GM21367 (cell line): ENCODE measurements around the gene FAM13A.
"Not testable (repeated sequence)": the region's sequence is repeated elsewhere in the genome, so short reads cannot be mapped to it uniquely, and the experiment has no call there.

ENCODE experiments used
- ATAC-seq: cut with Tn5 transposase; IDR thresholded peaks from one replicate; pipeline ENCODE4 v1.9.1; 2021; ENCODE audit not compliant: unreplicated experiment

The FAM13A gene

GRCh38 chr4:89056953-89057398 lies at the start of gene FAM13A:
Gene FAM13A, minus strand, starts transcription at chr4:89057185. Its CDS starts 221 bp downstream, at chr4:89056964.
- peak; percentile 54 for ATAC-seq

GRCh38 chr4:89105726-89106125 lies 48.7 kb upstream of the FAM13A start:
- ATAC-seq = no peak

- ATAC-seq = peak; percentile 90
Measured at GRCh38 chr4:89101256-89102161, 44.5 kb upstream of the FAM13A start.

- no peak for ATAC-seq
Measured at GRCh38 chr4:89100853-89101252, 43.9 kb upstream of the FAM13A start.

- no peak for ATAC-seq
Measured at GRCh38 chr4:89099471-89099870, 42.5 kb upstream of the FAM13A start.

GRCh38 chr4:89099034-89099433 lies 42.0 kb upstream of the FAM13A start:
- ATAC-seq = no peak

- no peak for ATAC-seq
Measured at GRCh38 chr4:89078300-89078699, 21.3 kb upstream of the FAM13A start.

GRCh38 chr4:89077761-89078160 lies 20.8 kb upstream of the FAM13A start:
- no peak for ATAC-seq

- no peak for ATAC-seq
Measured at GRCh38 chr4:89072921-89073320, 15.9 kb upstream of the FAM13A start.

GRCh38 chr4:89071311-89071710 lies 14.3 kb upstream of the FAM13A start:
- no peak for ATAC-seq

- ATAC-seq = no peak
Measured at GRCh38 chr4:89070041-89070440, 13.1 kb upstream of the FAM13A start.

GRCh38 chr4:89069481-89069880 lies 12.5 kb upstream of the FAM13A start:
- ATAC-seq = peak; percentile 81

- no peak for ATAC-seq
Measured at GRCh38 chr4:89067417-89067816, 10.4 kb upstream of the FAM13A start.

- ATAC-seq = no peak
Measured at GRCh38 chr4:89064848-89065247, 7.9 kb upstream of the FAM13A start.

- not testable (repeated sequence) for ATAC-seq
Measured at GRCh38 chr4:89057844-89058243, 859 bp upstream of the FAM13A start.

GRCh38 chr4:89056292-89056952 lies 563 bp downstream of the FAM13A start:
- peak; percentile 25 for ATAC-seq

GRCh38 chr4:89055157-89056080 lies 1.6 kb downstream of the FAM13A start:
- no peak for ATAC-seq

- ATAC-seq = no peak
Measured at GRCh38 chr4:89054627-89055026, 2.4 kb downstream of the FAM13A start.

GRCh38 chr4:89049853-89050252 lies 7.1 kb downstream of the FAM13A start:
- no peak for ATAC-seq

- ATAC-seq = no peak
Measured at GRCh38 chr4:89048906-89049601, 7.9 kb downstream of the FAM13A start.
